ENCODE results near the gene ANXA4.

DNA sequence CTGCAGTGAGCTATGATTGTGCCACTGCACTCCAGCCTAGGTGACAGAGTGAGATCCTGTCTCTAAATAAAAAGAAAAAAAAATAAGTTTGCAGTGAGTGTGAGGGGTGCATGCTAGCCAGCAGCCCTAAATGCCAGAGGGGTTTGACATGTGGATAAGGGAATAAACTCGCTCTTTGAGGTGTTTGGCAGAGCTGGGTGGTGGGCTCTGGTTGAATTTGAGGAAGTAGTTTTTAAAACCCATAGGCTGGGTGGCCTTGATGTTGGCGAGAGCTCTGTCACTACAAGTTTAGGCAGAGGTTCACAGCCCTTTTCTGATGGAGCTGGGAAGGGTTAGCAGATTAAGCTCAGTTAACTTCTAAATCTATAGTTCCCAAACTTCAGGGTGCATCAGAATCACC lies 3.1 kb downstream of the ANXA4 start:
- TF ChIP-seq, protein P1, sequence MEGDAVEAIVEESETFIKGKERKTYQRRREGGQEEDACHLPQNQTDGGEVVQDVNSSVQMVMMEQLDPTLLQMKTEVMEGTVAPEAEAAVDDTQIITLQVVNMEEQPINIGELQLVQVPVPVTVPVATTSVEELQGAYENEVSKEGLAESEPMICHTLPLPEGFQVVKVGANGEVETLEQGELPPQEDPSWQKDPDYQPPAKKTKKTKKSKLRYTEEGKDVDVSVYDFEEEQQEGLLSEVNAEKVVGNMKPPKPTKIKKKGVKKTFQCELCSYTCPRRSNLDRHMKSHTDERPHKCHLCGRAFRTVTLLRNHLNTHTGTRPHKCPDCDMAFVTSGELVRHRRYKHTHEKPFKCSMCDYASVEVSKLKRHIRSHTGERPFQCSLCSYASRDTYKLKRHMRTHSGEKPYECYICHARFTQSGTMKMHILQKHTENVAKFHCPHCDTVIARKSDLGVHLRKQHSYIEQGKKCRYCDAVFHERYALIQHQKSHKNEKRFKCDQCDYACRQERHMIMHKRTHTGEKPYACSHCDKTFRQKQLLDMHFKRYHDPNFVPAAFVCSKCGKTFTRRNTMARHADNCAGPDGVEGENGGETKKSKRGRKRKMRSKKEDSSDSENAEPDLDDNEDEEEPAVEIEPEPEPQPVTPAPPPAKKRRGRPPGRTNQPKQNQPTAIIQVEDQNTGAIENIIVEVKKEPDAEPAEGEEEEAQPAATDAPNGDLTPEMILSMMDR (IDR thresholded peaks at IDR 0.05), result no peak
- no peak for TF ChIP-seq POLR2A (IDR thresholded peaks at IDR 0.05)

Measured in esophagus squamous epithelium (tissue), 4 donors.